Fibroblast of pulmonary artery (primary cell): ENCODE data around the gene GATA5.

Experiments used
- DNase-seq: peaks from one replicate; pipeline ENCODE4 v3.0.0-alpha.2; 2010; ENCODE audit warnings: low read depth
- H3K4me3 ChIP-seq: replicated peaks from 2 replicates; pipeline ENCODE4 v1.5.1; 2011; ENCODE audit warnings: low read depth, mild to moderate bottlenecking, control low read depth, low read length, moderate library complexity
- CTCF ChIP-seq: IDR thresholded peaks from 2 replicates; pipeline ENCODE4 v1.5.1; 2011; ENCODE audit warnings: mild to moderate bottlenecking, control low read depth, low read length, inconsistent platforms; ENCODE audit errors: missing control alignments

The GATA5 gene

GRCh38 chr20:62479656-62480055, 3.9 kb upstream of the GATA5 start:
- H3K4me3 ChIP-seq = no peak overlapping the region
- no peak for DNase-seq
- no peak for TF ChIP-seq CTCF

GRCh38 chr20:62479156-62479555, 3.4 kb upstream of the GATA5 start:
- H3K4me3 ChIP-seq = no peak overlapping the region
- no peak for DNase-seq
- no peak for TF ChIP-seq CTCF

GRCh38 chr20:62477669-62478455, 2.1 kb upstream of the GATA5 start:
- TF ChIP-seq CTCF = no peak
- DNase-seq = no peak

GRCh38 chr20:62476056-62476838, 452 bp upstream of the GATA5 start:
- H3K4me3 ChIP-seq = no peak overlapping the region
- TF ChIP-seq CTCF = no peak
- DNase-seq = no peak

More at GRCh38 chr20:62477669-62478455, 2.1 kb upstream of the GATA5 start:
- H3K4me3 ChIP-seq = no peak overlapping the region

- no peak for DNase-seq
- TF ChIP-seq CTCF = no peak
- H3K4me3 ChIP-seq = no peak overlapping the region
These were observed 596 bp downstream of the GATA5 start for GRCh38 chr20:62475027-62475771.

- H3K4me3 ChIP-seq = no peak overlapping the region
- TF ChIP-seq CTCF = no peak
- no peak for DNase-seq
These were observed 1.2 kb downstream of the GATA5 start for GRCh38 chr20:62474604-62475026.
